Stimulated activated CD4-positive, alpha-beta T cell treated with anti-CD3 and anti-CD28 coated beads, Interleukin-1b, Interleukin-23, amount 100 ng/mL, for 4 hours (primary cell): ENCODE results near the gene SELENOK.

Source experiments
- DNase-seq, 2 donors: peaks; one replicate each; pipeline ENCODE4 v3.0.0-alpha.2; 2020; ENCODE audit warnings: low read depth in 2 of 2

The SELENOK gene

GRCh38 chr3:53883008-53883407 lies 8.7 kb downstream of the SELENOK start:
- no peak for DNase-seq

- peak; percentile 82 to 86 for DNase-seq
Measured at GRCh38 chr3:53881691-53882593, 9.7 kb downstream of the SELENOK start, which contains the start of gene ACTR8. ACTR8 (minus strand) TSS chr3:53882152; CDS start chr3:53882101, 51 bp downstream.

GRCh38 chr3:53880396-53881345 lies 11.0 kb downstream of the SELENOK start:
- DNase-seq, result no peak

GRCh38 chr3:53865732-53866499 lies 25.7 kb downstream of the SELENOK start:
- no peak for DNase-seq

GRCh38 chr3:53863145-53863544 lies 28.5 kb downstream of the SELENOK start:
- DNase-seq, result no peak

- DNase-seq, result no peak
Measured at GRCh38 chr3:53862241-53862640, 29.4 kb downstream of the SELENOK start.

GRCh38 chr3:53860196-53860595 lies 31.5 kb downstream of the SELENOK start:
- DNase-seq, result no peak

- DNase-seq, result no peak
Measured at GRCh38 chr3:53859178-53859577, 32.5 kb downstream of the SELENOK start.

- no peak for DNase-seq
Measured at GRCh38 chr3:53858096-53858741, 33.4 kb downstream of the SELENOK start.

GRCh38 chr3:53856964-53857363 lies 34.7 kb downstream of the SELENOK start:
- no peak for DNase-seq

GRCh38 chr3:53850895-53851294 lies 40.8 kb downstream of the SELENOK start:
- DNase-seq, result no peak

- DNase-seq, result no peak
Measured at GRCh38 chr3:53849916-53850315, 41.7 kb downstream of the SELENOK start.

GRCh38 chr3:53846851-53847155 lies 44.9 kb downstream of the SELENOK start:
- no peak for DNase-seq

GRCh38 chr3:53846134-53846850 lies 45.4 kb downstream of the SELENOK start, which contains the start of the genes CHDH and IL17RB:
CHDH (minus strand) TSS chr3:53846419; CDS start chr3:53824008, 22,411 bp downstream.
IL17RB (plus strand) TSS chr3:53846568; CDS start chr3:53846589, 21 bp downstream.
- DNase-seq, result peak in 1 of 2 donors; percentile 8

- no peak for DNase-seq
Measured at GRCh38 chr3:53845881-53846133, 45.9 kb downstream of the SELENOK start.

- no peak for DNase-seq
Measured at GRCh38 chr3:53845103-53845880, 46.4 kb downstream of the SELENOK start.

- no peak for DNase-seq
Measured at GRCh38 chr3:53844262-53845102, 47.2 kb downstream of the SELENOK start.

GRCh38 chr3:53843195-53844177 lies 48.2 kb downstream of the SELENOK start:
- no peak for DNase-seq
